ENCODE data around the gene GDNF.

Gene GDNF

GRCh38 chr5:37846786-37847310, 7.0 kb upstream of the GDNF start:
- DNase-seq, result no peak

- no peak for DNase-seq
Measured at GRCh38 chr5:37844009-37844408, 4.2 kb upstream of the GDNF start.

GRCh38 chr5:37842048-37842447, 2.2 kb upstream of the GDNF start:
- no peak for DNase-seq

GRCh38 chr5:37841203-37841602, 1.4 kb upstream of the GDNF start:
- DNase-seq, result no peak

GRCh38 chr5:37840053-37841034, 503 bp upstream of the GDNF start:
- peak; percentile 25 for DNase-seq

GRCh38 chr5:37838933-37839341, 904 bp downstream of the GDNF start:
- DNase-seq, result no peak

- DNase-seq, result no peak
Measured at GRCh38 chr5:37838152-37838932, 1.5 kb downstream of the GDNF start.

GRCh38 chr5:37837414-37838032, 2.3 kb downstream of the GDNF start:
- peak; percentile 70 for DNase-seq

- DNase-seq, result no peak
Measured at GRCh38 chr5:37836592-37837413, 3.0 kb downstream of the GDNF start.

- no peak for DNase-seq
Measured at GRCh38 chr5:37836235-37836591, 3.6 kb downstream of the GDNF start.

- DNase-seq, result no peak
Measured at GRCh38 chr5:37835380-37835973, 4.4 kb downstream of the GDNF start.

GRCh38 chr5:37834542-37835379, 5.1 kb downstream of the GDNF start:
- DNase-seq, result no peak

- no peak for DNase-seq
Measured at GRCh38 chr5:37833990-37834389, 5.9 kb downstream of the GDNF start.

- DNase-seq, result peak; percentile 90
Measured at GRCh38 chr5:37831821-37832534, 7.9 kb downstream of the GDNF start.

- DNase-seq, result no peak
Measured at GRCh38 chr5:37830348-37830747, 9.5 kb downstream of the GDNF start.

- DNase-seq, result peak; percentile 44
Measured at GRCh38 chr5:37825334-37825915, 14.4 kb downstream of the GDNF start.

GRCh38 chr5:37823433-37824152, 16.2 kb downstream of the GDNF start:
- no peak for DNase-seq

- DNase-seq, result no peak
Measured at GRCh38 chr5:37816883-37817282, 23.0 kb downstream of the GDNF start.

- DNase-seq, result no peak
Measured at GRCh38 chr5:37816331-37816730, 23.5 kb downstream of the GDNF start.

Data from NCI-H1694 treated with DMSO at 0.1 percent for 48 hours (cell line).